ENCODE data around the gene TMTC1. TPM values are rescaled to one million over a fixed set of nuclear protein-coding genes. Genes with fewer than 3 reads are reported as not detected.

Gene TMTC1
- total and polyA plus RNA-seq, 4 experiments from 2014 or later: not detected

GRCh38 chr12:29750131-29750927 is 33.4 kb downstream of the TMTC1 start:
- H3K9me3 ChIP-seq (ENCODE audit: control insufficient read depth in 1 of 2, low read length in 2 of 2): no peaks in the 10 kb centered on the region
- no peak overlapping the region for H3K27ac ChIP-seq (ENCODE audit: low read depth, low read length)
- H3K27me3 ChIP-seq (ENCODE audit: insufficient read depth, low read length): no peaks in the 10 kb centered on the region
- H3K27ac Mint-ChIP-seq: no peak overlapping the region
- intact Hi-C loops (cut with micrococcal nuclease): no loop called here
- H3K36me3 ChIP-seq (ENCODE audit: insufficient read depth, low read length): no peaks in the 10 kb centered on the region
- DNase-seq: no peak
- peaks cover 0 to 5% (median 0%) of the 10 kb centered on the region in 8 donors for H3K9me3 Mint-ChIP-seq
- H3K4me1 ChIP-seq (ENCODE audit: insufficient read depth, low read length): no peaks in the 10 kb centered on the region
- no peaks in the 10 kb centered on the region for H3K36me3 Mint-ChIP-seq
- no peak overlapping the region for H3K4me3 Mint-ChIP-seq
- H3K4me3 ChIP-seq (ENCODE audit: low read length in 2 of 2): no peak overlapping the region
- H3K27me3 Mint-ChIP-seq: peaks cover 0 to 5% of the 10 kb centered on the region in 2 donors
- ChIA-PET POLR2A (ENCODE audit: partially characterized antibody) (no interaction called here), CTCF (ENCODE audit: partially characterized antibody) (no interaction called here)
- no peaks in the 10 kb centered on the region for H3K4me1 Mint-ChIP-seq

DNA sequence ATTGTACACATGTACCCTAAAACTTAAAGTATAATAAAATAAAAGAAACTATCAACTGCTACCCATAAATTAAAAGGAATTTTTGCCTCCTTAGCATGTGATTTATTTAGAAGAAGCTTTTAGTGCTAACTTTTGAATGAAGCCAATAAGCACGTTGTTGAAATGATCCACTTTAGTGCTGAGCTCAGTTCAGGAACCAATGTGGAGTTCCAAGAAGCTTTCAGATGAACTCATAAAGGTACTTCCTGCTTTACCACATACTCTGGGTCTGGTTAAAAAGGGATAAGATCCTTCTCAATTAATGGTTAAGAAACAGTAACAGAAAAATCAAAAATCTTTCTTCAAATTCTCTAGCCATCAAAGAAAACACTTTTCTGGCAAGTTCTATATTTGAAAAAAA is 39.4 kb downstream of the TMTC1 start:
- Histone ChIP-seq H3K27me3 (ENCODE audit: insufficient read depth, low read length) (no peaks in the 10 kb centered on the region), H3K9me3 (ENCODE audit: control insufficient read depth in 1 of 2, low read length in 2 of 2) (no peaks in the 10 kb centered on the region), H3K4me1 (ENCODE audit: insufficient read depth, low read length) (no peaks in the 10 kb centered on the region), H3K4me3 (ENCODE audit: low read length in 2 of 2) (no peak overlapping the region), H3K36me3 (ENCODE audit: insufficient read depth, low read length) (no peaks in the 10 kb centered on the region), H3K27ac (ENCODE audit: low read depth, low read length) (no peak overlapping the region)
- no peak overlapping the region for H3K27ac Mint-ChIP-seq
- peaks cover 0 to 2% (median 0%) of the 10 kb centered on the region in 8 donors for H3K9me3 Mint-ChIP-seq
- no peaks in the 10 kb centered on the region for H3K4me1 Mint-ChIP-seq
- CTCF ChIA-PET (ENCODE audit: partially characterized antibody): no interaction called here
- H3K4me3 Mint-ChIP-seq: no peak overlapping the region
- H3K36me3 Mint-ChIP-seq: no peaks in the 10 kb centered on the region
- intact Hi-C loops (cut with micrococcal nuclease): no loop called here
- POLR2A ChIA-PET (ENCODE audit: partially characterized antibody): no interaction called here
- H3K27me3 Mint-ChIP-seq: peaks cover 0 to 2% of the 10 kb centered on the region in 2 donors
- DNase-seq: no peak

GRCh38 chr12:29743801-29744200 is 39.9 kb downstream of the TMTC1 start:
- POLR2A ChIA-PET (ENCODE audit: partially characterized antibody): no interaction called here
- Mint-ChIP-seq H3K9me3 (peaks cover 0 to 2% (median 0%) of the 10 kb centered on the region in 8 donors), H3K4me1 (no peaks in the 10 kb centered on the region), H3K27me3 (peaks cover 0 to 2% of the 10 kb centered on the region in 2 donors), H3K4me3 (no peak overlapping the region), H3K27ac (no peak overlapping the region), H3K36me3 (no peaks in the 10 kb centered on the region)
- intact Hi-C loops (cut with micrococcal nuclease): no loop called here
- no peak overlapping the region for H3K4me3 ChIP-seq (ENCODE audit: low read length in 2 of 2)
- H3K9me3 ChIP-seq (ENCODE audit: control insufficient read depth in 1 of 2, low read length in 2 of 2): no peaks in the 10 kb centered on the region
- H3K4me1 ChIP-seq (ENCODE audit: insufficient read depth, low read length): no peaks in the 10 kb centered on the region
- CTCF ChIA-PET (ENCODE audit: partially characterized antibody): no interaction called here
- no peaks in the 10 kb centered on the region for H3K27me3 ChIP-seq (ENCODE audit: insufficient read depth, low read length)
- DNase-seq: no peak
- H3K27ac ChIP-seq (ENCODE audit: low read depth, low read length): no peak overlapping the region
- H3K36me3 ChIP-seq (ENCODE audit: insufficient read depth, low read length): no peaks in the 10 kb centered on the region

DNA sequence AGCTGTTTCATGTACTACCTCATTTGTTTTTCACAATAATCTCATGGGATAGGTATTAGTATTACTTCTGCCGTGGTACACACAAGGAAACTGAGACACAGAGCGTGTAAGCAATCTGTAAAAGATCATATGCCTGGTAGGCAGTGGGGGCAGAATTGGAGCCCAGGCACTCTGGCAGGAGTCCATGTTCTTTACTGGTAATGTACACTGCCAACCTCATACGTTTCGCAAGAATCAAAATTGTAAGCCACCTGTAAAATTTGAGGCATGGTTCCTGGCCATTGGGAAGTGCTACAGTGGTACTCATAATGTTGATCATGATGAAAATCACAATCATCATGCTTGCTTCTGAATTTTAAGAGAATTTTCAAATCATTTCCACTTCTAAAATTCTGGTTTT is 40.7 kb downstream of the TMTC1 start:
- Mint-ChIP-seq H3K36me3 (no peaks in the 10 kb centered on the region), H3K4me1 (no peaks in the 10 kb centered on the region), H3K4me3 (no peak overlapping the region), H3K9me3 (peaks cover 0 to 2% (median 0%) of the 10 kb centered on the region in 8 donors), H3K27me3 (peaks cover 0 to under 1% of the 10 kb centered on the region in 2 donors), H3K27ac (no peak overlapping the region)
- Histone ChIP-seq H3K36me3 (ENCODE audit: insufficient read depth, low read length) (no peaks in the 10 kb centered on the region), H3K4me3 (ENCODE audit: low read length in 2 of 2) (no peak overlapping the region), H3K9me3 (ENCODE audit: control insufficient read depth in 1 of 2, low read length in 2 of 2) (no peaks in the 10 kb centered on the region), H3K27ac (ENCODE audit: low read depth, low read length) (no peak overlapping the region), H3K27me3 (ENCODE audit: insufficient read depth, low read length) (no peaks in the 10 kb centered on the region), H3K4me1 (ENCODE audit: insufficient read depth, low read length) (no peaks in the 10 kb centered on the region)
- CTCF ChIA-PET (ENCODE audit: partially characterized antibody): no interaction called here
- POLR2A ChIA-PET (ENCODE audit: partially characterized antibody): no interaction called here
- intact Hi-C loops (cut with micrococcal nuclease): no loop called here
- DNase-seq: no peak

DNA sequence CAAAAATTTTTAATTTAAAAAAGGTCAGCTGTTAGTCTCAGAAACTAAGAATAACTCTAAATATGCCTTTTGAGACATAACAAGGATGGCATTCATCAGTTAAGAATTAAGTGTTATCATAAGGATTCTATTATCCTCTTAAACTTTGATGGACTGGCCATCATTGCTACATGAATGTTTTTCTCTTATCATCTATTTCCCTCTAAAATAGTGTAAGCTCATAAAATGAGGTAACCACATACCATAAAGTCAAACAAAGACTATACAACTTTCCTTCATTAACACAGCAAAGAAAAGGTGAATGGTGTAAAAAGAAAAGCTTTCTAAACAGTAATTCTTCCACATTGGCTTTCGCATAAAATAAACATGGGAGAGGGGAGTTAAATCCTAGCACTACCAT is 41.1 kb downstream of the TMTC1 start:
- Mint-ChIP-seq H3K4me3 (no peak overlapping the region), H3K27me3 (no peaks in the 10 kb centered on the region), H3K4me1 (no peaks in the 10 kb centered on the region), H3K36me3 (no peaks in the 10 kb centered on the region), H3K27ac (no peak overlapping the region), H3K9me3 (peaks cover 0 to 2% (median 0%) of the 10 kb centered on the region in 8 donors)
- intact Hi-C loops (cut with micrococcal nuclease): no loop called here
- no peaks in the 10 kb centered on the region for H3K9me3 ChIP-seq (ENCODE audit: control insufficient read depth in 1 of 2, low read length in 2 of 2)
- CTCF ChIA-PET (ENCODE audit: partially characterized antibody): no interaction called here
- H3K4me1 ChIP-seq (ENCODE audit: insufficient read depth, low read length): no peaks in the 10 kb centered on the region
- POLR2A ChIA-PET (ENCODE audit: partially characterized antibody): no interaction called here
- H3K4me3 ChIP-seq (ENCODE audit: low read length in 2 of 2): no peak overlapping the region
- no peaks in the 10 kb centered on the region for H3K36me3 ChIP-seq (ENCODE audit: insufficient read depth, low read length)
- DNase-seq: no peak
- H3K27ac ChIP-seq (ENCODE audit: low read depth, low read length): no peak overlapping the region
- no peaks in the 10 kb centered on the region for H3K27me3 ChIP-seq (ENCODE audit: insufficient read depth, low read length)

DNA sequence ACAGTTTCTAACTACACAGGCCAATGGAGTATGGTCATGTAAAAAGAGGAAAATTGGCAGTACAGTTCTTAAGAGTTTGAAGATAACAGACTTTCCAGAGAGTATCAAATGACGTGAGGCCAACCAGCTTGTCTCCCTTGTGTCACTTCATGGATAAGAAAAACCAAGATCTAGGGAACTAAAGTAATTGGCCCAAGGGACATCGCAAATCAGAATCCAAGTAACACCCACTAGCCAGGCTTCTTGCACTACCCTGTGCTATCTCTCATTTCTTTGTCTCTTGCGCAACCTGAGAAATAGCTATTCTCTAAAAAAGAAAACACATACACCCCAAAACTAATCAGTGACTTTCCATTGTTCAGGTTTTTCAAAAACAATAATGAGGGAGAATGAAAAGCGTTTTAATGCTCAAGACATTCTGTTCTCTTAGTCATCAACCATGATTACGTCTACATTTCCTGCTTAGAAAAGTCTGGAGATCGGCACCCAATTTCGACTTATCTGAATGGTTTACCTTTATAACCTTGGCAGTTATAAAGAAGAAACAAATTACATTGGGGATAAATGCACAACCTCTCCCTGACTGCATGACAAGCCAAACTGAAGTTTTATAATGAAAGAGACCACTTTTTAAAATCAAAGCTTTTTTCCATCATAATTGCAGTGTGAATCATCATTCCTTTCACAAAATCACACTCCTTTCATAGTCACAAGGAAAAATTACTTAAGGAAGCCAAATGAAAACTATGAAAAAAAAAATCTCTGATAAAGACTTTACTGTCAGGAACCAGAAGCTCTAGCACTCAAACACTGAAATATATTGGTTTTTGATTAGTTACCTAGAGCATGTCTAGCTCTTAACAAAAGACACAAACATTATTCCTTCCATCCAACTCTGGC is 42.1 kb downstream of the TMTC1 start:
- no peaks in the 10 kb centered on the region for H3K27me3 Mint-ChIP-seq
- H3K4me3 Mint-ChIP-seq: no peak overlapping the region
- ChIA-PET CTCF (ENCODE audit: partially characterized antibody) (no interaction called here), POLR2A (ENCODE audit: partially characterized antibody) (no interaction called here)
- Histone ChIP-seq H3K27ac (ENCODE audit: low read depth, low read length) (no peak overlapping the region), H3K9me3 (ENCODE audit: control insufficient read depth in 1 of 2, low read length in 2 of 2) (no peaks in the 10 kb centered on the region), H3K4me3 (ENCODE audit: low read length in 2 of 2) (no peak overlapping the region), H3K27me3 (ENCODE audit: insufficient read depth, low read length) (no peaks in the 10 kb centered on the region), H3K4me1 (ENCODE audit: insufficient read depth, low read length) (no peaks in the 10 kb centered on the region), H3K36me3 (ENCODE audit: insufficient read depth, low read length) (no peaks in the 10 kb centered on the region)
- no peaks in the 10 kb centered on the region for H3K36me3 Mint-ChIP-seq
- DNase-seq: no peak
- no peaks in the 10 kb centered on the region for H3K4me1 Mint-ChIP-seq
- no peak overlapping the region for H3K27ac Mint-ChIP-seq
- peaks cover 0 to 2% (median 0%) of the 10 kb centered on the region in 8 donors for H3K9me3 Mint-ChIP-seq
- intact Hi-C loops (cut with micrococcal nuclease): no loop called here

- H3K27me3 Mint-ChIP-seq: no peaks in the 10 kb centered on the region
- ChIA-PET CTCF (ENCODE audit: partially characterized antibody) (no interaction called here), POLR2A (ENCODE audit: partially characterized antibody) (no interaction called here)
- no peak overlapping the region for H3K27ac ChIP-seq (ENCODE audit: low read depth, low read length)
- H3K4me1 Mint-ChIP-seq: no peaks in the 10 kb centered on the region
- H3K36me3 ChIP-seq (ENCODE audit: insufficient read depth, low read length): no peaks in the 10 kb centered on the region
- H3K4me3 Mint-ChIP-seq: no peak overlapping the region
- H3K4me3 ChIP-seq (ENCODE audit: low read length in 2 of 2): no peak overlapping the region
- intact Hi-C loops (cut with micrococcal nuclease): no loop called here
- H3K27ac Mint-ChIP-seq: no peak overlapping the region
- peaks cover 0 to 2% (median 0%) of the 10 kb centered on the region in 8 donors for H3K9me3 Mint-ChIP-seq
- DNase-seq: no peak
- no peaks in the 10 kb centered on the region for H3K27me3 ChIP-seq (ENCODE audit: insufficient read depth, low read length)
- H3K9me3 ChIP-seq (ENCODE audit: control insufficient read depth in 1 of 2, low read length in 2 of 2): no peaks in the 10 kb centered on the region
- H3K36me3 Mint-ChIP-seq: no peaks in the 10 kb centered on the region
- H3K4me1 ChIP-seq (ENCODE audit: insufficient read depth, low read length): no peaks in the 10 kb centered on the region
Measured at GRCh38 chr12:29739279-29739991, 44.3 kb downstream of the TMTC1 start.
